D721Med (cell line): ENCODE data around the gene ZNF165.

Experiments used
- DNase-seq: peaks from one replicate; pipeline ENCODE4 v3.0.0; 2011; ENCODE audit warnings: low spot score; ENCODE audit not compliant: insufficient read length
- FAIRE-seq: peaks from 2 replicates; lab custom pipeline; 2011; peaks lifted over from hg19 to GRCh38; lab: Jason Lieb, UNC
- CTCF ChIP-seq: IDR thresholded peaks from 2 replicates; pipeline ENCODE4 v1.5.1; 2012; ENCODE audit warnings: mild to moderate bottlenecking, control low read depth; ENCODE audit not compliant: insufficient read depth; ENCODE audit errors: missing control alignments

The ZNF165 gene

GRCh38 chr6:28124350-28124970 is 44.1 kb downstream of the ZNF165 start, which contains the start of gene ZSCAN16:
TSS of gene ZSCAN16 (plus strand) at chr6:28124609. CDS start at chr6:28125444, 835 bp downstream.
- FAIRE-seq (no peak), DNase-seq (no peak)
- TF ChIP-seq CTCF: no peak

DNA sequence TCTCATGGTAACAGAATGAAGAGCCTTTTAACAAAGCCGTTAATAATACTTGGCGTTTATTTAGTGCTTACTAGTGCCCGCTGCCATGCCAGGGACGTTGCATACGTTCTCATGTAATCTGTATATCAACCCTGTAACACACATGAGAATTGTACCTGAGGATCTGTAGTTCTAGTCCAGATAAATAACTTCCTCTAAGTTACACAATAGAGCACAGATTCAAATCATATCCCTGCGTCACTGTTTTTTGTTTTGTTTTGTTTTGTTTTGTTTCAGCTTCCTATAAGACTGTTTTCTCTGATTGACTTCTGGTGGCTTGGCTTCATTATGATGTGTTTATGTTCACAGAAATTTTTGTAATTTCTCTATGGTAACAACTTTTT is 44.6 kb downstream of the ZNF165 start:
- no peak for DNase-seq
- no peak for TF ChIP-seq CTCF
- no peak for FAIRE-seq

DNA sequence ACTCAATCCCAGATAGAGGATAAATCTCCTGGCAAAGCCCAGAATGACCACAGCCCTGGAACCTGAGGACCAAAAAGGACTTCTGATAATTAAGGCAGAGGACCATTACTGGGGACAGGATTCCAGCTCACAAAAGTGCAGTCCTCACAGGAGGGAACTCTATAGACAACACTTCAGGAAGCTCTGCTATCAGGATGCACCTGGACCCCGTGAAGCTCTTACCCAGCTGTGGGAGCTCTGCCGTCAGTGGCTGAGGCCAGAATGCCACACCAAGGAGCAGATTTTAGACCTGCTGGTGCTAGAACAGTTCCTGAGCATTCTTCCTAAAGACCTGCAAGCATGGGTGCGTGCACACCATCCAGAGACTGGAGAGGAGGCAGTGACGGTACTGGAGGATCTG is 45.0 kb downstream of the ZNF165 start:
- no peak for TF ChIP-seq CTCF
- no peak for FAIRE-seq
- DNase-seq: no peak

DNA sequence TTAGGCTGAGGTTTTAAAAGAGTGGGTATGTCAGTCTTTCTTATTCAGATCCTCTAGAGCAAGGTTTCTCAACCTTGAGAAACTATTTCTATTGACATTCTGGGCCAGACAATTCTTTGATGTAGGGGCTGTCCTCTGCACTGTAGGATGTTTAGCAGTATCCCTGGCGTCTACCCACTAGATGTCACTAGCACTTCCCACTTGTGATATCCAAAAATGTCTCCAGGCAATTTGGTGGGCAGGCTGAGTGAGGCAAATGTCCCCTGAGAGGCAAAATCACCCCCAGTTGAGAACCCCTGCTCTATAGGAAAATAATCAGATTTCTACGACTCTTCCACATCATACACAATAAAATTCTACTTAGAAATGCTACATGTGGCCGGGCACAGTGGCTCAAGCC is 53.6 kb downstream of the ZNF165 start:
- peak; percentile 41 for TF ChIP-seq CTCF
- no peak for FAIRE-seq
- no peak for DNase-seq

- no peak for DNase-seq
- no peak for TF ChIP-seq CTCF
- no peak for FAIRE-seq
Observed at GRCh38 chr6:28134716-28135115, 54.3 kb downstream of the ZNF165 start.

DNA sequence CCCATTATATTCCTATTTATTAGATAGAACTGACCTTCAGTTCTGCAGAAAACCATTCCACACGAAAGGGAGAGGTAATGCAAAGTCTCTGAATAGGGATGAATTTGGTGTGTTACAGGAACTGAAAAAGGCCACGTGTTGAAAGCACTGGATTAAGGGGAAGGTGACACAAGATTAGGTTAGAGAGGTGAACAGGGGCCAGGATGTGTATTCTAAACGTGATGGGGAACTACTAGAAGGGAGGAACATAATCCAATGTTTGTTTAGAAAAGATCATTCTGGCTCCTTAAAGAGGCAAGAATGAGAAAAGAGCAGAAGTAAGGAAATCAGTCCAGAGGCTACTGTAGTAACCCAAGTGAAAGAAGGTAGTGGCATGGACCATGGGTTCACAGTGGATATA is 55.0 kb downstream of the ZNF165 start:
- DNase-seq (no peak), FAIRE-seq (no peak)
- no peak for TF ChIP-seq CTCF
